HG02610 (cell line): ENCODE data around the gene USP26.
"Not testable (repeated sequence)": the region's sequence is repeated elsewhere in the genome, so short reads cannot be mapped to it uniquely, and the experiment has no call there.

Source experiments
- ATAC-seq: cut with Tn5 transposase; IDR thresholded peaks from one replicate; pipeline ENCODE4 v1.9.1; 2021; ENCODE audit warnings: mild to moderate bottlenecking, moderate library complexity; ENCODE audit not compliant: unreplicated experiment

The USP26 gene

DNA sequence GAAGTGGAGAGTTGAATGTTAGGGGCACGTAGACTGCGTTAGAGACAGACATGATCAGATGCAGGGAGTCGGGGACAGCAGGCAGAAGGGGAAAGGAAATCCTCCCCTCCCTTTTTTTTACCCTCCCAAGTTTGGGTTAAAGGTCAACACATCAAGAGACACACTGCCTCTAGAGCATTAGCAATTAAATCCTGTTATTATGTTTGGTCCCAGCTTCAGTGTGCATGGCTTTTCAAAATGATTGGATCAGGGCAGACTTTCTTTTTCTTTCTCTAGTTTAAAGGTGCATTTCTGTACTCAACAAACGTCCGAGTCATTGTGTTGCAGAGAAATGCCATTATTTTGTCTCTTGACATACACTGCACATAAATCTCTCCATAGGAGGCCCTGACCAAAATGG, 63.9 kb downstream of the USP26 start:
- no peak for ATAC-seq

DNA sequence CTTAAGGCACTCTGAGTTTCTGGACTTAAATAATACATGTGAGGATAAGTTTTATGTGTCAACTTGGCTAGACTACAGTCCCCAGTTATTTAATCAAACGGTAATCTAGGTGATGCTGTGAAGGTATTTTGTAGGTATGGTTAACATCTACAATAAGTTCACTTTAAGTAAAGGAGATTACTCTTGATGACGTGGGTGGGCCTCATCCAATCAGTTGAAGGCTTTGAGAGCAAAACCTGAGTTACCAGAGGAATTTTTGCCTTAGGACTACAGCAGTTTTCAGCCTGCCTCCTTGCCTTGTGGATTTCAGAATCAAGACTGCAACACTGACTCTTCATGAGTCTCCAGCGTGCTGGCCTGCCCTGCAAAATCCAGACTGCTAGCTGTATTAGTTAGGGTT, 78.7 kb downstream of the USP26 start:
- no peak for ATAC-seq

DNA sequence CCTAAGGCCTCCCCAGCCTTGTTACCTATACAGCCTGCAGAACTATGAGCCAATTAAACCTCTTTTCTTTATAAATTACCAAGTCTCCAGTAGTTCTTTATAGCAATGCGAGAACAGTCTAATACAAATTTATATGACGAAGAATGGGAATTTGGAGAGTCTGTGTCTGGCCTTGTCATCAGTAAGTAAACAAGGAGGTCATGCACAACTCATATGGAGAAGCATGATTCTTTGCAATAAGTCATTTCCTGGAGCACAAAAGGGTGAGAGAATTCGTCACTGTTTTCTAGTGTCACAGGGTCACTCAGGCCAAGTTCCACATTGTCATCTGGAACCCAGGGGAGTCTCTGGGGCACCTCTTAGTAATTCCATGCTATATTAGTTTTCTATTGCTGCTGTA, 89.5 kb downstream of the USP26 start:
- no peak for ATAC-seq

DNA sequence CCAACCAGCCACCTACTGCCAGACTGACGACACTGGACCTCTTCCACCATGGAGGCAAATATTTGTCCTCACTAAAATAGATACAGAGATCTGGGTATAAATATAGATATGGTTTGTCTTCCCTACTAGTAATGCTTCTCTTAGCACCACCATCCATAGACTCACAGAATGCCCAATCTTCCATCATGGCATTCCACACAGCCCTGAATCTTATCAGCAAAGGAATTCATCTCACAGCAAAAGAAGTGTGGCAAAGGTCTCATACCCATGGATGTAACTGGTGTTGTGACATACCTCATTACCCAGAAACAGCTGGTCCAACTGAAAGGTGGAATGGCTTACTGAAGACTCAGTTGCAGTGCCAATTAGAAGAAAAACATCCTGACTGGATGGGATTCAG, 91.3 kb downstream of the USP26 start:
- ATAC-seq: no peak

DNA sequence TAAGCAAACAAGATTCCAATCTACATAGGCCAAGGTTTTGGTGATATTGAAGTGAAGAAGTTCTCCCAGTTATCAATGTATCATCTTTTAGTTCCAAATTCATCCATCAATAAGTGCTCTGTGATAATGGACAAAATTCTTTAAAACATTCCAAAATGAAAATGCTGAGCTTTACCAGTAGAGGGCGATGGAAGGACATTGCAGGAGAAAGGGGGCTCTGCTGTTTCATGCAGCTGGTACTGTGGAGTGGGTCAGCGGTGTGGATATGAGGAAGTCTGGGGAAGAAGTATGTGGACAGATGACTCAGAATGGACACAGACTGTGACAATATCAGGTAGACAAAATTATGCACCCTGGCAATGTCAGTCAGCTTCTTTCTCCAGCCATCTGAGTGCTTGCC, 91.9 kb downstream of the USP26 start:
- ATAC-seq: no peak

DNA sequence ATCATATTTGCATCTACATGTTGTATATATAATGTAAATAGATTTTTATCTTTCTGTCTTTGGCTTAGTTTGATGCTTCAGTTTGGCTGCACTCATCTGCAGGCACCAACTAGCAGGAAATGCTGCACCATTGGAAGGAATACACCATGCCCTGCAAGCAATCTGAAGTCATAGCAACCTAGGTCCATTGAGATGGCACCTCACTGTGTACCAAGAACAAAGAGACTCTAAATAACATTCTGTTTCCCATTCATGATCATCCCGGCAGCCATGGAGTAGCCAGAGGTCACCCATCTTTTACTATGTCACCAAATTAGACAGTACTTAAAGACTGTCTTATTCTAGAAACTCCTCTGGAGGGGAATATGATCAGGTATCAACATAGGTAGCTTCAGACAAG, 97.7 kb downstream of the USP26 start:
- no peak for ATAC-seq

DNA sequence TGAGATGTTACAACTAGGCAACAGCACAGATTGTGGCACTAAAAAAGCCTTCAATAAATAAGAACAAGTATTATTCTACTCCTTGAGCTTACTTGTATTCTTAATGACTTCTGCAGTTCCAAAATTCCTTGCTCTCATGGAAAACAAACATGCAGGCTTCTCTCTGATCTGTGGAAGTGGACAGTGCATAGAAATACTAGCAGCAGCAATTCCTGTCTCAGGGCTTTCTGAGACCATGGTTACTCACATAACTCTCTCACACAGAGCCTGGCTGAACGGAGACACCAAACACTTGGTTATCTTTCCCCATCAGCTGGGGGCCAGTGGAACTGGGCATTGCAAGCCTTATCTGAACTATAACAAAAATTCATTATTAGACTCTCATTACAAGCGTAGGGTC, 106.1 kb downstream of the USP26 start:
- no peak for ATAC-seq

DNA sequence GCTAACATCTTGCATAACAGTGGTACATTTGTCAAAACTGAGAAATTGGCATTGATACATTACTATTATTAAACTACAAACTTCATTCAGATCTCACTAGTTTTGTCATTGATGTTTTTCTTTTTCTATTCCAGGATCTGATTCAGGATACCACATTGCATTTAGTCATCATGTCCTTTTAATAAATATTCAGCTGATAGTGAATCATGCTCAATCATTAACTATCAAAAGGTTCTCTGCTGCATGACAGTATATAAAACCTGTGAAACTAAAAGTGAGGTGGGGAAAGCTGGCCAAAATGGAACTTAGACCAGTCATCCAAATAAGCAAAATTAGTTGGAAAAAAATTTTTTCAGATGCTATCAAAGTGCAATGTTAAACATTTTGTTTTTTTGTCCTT, 110.4 kb downstream of the USP26 start:
- ATAC-seq: no peak

DNA sequence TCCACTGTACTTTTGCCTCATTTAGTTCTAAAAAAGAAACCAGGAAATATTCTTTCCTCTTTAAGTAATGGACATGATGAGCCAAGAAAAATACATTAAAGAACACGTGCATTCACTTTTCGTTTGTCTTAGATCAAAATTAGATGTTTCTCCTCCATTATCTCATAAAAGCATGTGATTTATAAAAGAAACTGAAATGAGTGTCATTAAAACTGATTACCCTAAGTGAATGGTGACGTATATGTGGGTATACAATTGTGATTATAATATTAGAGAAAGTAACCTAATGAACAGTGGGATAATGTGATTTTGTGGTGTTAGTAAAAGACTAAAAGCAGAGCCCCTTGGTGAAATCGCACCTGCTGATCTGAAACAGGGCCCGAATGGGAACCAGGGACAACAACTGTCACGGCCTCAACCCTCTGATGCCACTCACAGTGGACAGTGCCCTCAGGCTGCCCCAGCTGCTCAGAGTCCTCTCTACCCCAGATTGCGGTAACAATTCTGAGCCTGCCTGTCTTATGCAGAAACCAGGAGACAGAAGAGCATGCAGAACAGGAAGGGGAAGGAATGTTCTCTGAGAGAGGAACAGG, 112.8 kb downstream of the USP26 start:
- ATAC-seq: no peak

DNA sequence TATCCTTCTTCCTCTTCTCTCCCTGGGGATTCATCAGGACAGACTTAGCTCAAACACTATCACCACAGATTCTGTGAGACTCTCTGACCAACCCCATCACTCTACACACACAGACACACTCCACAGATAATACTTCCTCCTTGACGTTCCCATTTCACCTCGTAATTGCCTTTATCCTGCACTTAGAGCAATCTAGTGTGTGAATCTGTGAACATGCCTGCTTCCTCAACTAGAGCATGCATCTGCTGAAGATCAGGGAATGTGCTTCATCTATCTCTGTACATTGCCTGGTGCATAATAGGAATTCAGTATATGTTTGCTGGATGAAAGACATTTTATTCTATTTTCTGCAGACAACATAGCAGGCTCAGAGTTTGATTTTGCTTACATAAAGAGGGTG, 113.4 kb downstream of the USP26 start:
- no peak for ATAC-seq

DNA sequence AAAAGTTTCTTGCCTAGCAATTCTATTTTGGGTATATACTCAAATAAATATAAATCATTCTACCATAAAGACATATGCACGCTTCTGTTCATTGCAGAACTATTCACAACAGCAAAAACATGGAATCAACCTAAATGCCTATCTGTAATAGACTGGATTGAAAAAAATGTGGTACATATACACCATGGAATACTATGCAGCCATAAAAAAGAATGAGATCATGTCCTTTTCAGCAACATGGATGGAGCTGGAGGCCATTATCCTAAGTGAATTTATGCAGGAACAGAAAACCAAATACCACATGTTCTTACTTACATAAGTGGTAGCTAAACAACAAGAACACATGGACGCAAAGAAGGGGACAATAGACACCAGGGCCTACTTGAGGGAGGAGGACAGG, 116.9 kb downstream of the USP26 start:
- not testable (repeated sequence) for ATAC-seq
